Measurements from ENCODE around the gene THSD4.
"Not testable (repeated sequence)": the region's sequence is repeated elsewhere in the genome, so short reads cannot be mapped to it uniquely, and the experiment has no call there.

The THSD4 gene

DNA sequence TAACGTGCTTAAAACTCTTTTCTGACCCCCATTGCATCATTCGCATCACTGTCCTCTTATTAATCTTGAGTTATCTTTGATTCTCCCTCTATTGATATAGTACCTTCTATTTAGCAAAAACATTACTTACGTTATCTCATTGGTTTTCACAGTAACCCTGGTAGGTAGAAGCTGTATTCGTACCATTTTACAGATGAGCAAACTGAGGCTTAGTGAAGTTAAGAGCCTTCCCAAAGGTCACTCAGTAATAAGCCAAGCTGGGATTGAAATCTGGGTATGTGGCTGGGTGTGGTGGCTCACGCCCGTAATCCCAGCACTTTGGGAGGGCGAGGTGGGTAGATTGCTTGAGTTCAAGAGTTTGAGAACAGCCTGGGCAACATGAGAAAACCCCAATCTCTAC lies 244.0 kb downstream of the THSD4 start:
- DNase-seq, result no peak

GRCh38 chr15:71362556-71362955 lies 247.3 kb downstream of the THSD4 start:
- no peak for DNase-seq

DNA sequence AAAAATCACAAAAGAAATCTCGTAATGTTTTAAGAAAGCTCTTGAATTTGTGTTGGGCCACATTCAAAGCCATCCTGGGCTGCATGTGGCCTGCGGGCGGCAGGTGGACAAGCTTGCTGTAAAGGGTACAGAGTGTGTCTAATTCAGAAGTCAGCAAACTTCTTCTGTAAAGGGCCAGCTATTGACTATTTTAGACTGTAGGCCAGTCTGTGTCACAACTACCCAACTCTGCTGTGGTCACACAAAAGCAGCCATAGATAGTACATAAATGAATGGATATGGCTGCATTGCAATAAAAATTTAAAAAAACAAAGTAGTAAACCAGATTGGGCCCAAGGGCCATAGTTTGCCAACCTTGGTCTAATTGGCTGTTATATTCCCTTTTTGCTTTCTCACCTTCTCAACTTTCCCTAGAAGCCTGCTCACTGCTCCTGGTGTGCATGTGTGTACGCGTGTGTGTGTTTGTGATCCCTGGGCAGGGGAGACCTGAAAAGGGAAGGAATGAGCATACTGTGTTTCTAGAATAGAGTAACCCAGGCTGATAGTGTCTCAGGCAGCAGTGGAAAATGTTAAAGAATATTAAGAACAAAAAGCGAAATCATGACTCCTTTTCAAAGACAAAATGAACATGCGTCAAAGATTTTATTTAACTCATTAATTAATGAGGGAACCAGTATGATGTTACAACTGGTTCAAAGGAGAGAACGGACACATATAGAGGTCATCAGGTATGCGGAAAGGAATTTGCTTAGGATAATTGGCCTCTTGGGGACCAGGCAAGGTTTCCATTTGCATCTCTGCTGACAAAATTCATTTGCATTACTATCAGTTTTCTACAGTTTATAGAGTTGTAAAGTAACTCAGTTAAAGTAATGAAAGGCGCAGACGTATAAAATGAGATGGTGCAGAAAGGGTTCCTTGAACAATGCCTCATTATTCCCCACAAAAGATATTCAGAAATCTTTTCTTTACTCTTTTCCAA lies 248.0 kb downstream of the THSD4 start:
- no peak for DNase-seq

- no peak for DNase-seq
Measured at GRCh38 chr15:71364117-71364584, 248.9 kb downstream of the THSD4 start.

DNA sequence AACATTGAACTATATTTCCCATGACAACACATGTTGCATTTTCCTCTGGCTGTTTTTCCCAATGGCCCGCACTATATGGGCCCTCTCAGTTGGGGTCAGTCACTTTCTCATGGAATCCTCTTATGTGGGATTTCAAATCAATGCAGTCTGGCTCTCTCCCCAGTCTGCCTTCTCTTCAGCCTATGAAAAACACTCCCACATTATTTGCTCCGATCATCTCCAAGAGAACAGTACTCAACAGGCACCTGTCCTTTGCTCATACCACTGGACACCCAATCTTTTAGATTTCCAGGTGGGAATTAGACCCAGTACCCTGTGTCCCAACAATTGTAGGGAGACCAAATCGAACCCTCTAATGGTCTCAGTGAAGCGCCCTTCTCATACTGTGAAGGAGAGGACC lies 251.3 kb downstream of the THSD4 start:
- DNase-seq, result no peak

GRCh38 chr15:71366926-71367325 lies 251.7 kb downstream of the THSD4 start:
- DNase-seq, result no peak

- not testable (repeated sequence) for DNase-seq
Measured at GRCh38 chr15:71367737-71368136, 252.5 kb downstream of the THSD4 start.

DNA sequence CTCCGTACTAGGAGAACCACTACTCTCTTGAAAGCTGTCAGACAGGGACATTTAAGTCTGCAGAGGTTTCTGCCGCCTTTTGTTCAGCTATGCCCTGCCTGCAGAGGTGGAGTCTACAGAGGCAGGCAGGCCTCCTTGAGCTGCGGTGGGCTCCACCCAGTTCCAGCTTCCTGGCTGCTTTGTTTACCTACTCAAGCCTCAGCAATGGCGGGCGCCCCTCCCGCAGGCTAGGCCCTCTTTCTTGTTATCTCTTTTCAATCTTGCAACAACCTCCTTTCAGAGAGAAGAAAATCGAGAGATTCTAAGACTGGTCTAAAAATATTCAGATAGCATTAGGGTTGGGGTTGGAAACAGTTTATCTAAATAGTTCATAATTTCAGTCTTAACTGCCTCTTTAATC lies 257.5 kb downstream of the THSD4 start:
- peak; percentile 33 for DNase-seq

GRCh38 chr15:71373917-71374316 lies 258.6 kb downstream of the THSD4 start:
- no peak for DNase-seq

GRCh38 chr15:71374607-71375352 lies 259.5 kb downstream of the THSD4 start:
- DNase-seq, result no peak

- DNase-seq, result no peak
Measured at GRCh38 chr15:71375934-71376333, 260.7 kb downstream of the THSD4 start.

DNA sequence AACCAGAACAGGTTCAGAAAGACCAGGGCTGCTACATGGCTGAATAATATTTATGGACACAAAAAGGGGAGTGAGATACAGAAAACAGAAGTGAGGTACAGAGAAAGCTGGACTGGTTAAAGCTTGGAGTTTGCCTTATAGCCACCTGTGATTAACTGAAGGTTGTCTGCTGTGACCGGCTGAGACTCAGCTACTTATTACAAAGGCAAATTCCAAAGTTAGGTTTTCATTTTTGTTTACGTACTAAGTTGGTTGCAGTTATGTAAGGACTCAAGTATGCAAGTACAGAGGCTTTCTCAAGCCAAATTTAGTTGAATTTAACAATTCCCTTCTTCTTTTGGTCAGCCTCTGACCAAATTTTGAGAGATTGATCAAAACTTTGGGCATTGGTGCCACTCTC lies 264.6 kb downstream of the THSD4 start:
- DNase-seq, result no peak

GRCh38 chr15:71380345-71380744 lies 265.1 kb downstream of the THSD4 start:
- no peak for DNase-seq

GRCh38 chr15:71384501-71384900 lies 269.2 kb downstream of the THSD4 start:
- no peak for DNase-seq

GRCh38 chr15:71385026-71385425 lies 269.8 kb downstream of the THSD4 start:
- no peak for DNase-seq

- DNase-seq, result no peak
Measured at GRCh38 chr15:71385457-71385856, 270.2 kb downstream of the THSD4 start.

GRCh38 chr15:71386005-71386404 lies 270.7 kb downstream of the THSD4 start:
- DNase-seq, result no peak

GRCh38 chr15:71386448-71387236 lies 271.4 kb downstream of the THSD4 start:
- DNase-seq, result peak; percentile 20

- no peak for DNase-seq
Measured at GRCh38 chr15:71387810-71388209, 272.5 kb downstream of the THSD4 start.

DNA sequence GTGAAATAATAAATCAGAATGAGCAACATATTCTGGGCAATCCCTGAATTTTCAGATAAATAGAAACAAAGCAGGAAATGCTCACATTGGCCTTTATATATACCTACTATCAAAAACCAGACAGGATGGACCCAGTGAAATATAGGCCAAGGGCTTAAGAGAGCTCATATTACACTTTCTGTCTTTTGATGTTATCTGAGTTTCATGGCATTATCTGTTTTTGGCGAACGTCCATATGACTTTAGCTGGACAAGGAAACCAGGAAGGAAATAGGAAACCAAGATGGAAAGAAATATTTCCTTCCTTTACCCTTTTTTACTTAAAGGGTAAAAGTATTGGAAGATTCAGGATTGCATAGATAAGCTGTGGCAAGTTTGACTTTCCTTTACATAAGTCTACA lies 274.8 kb downstream of the THSD4 start:
- DNase-seq, result no peak

- no peak for DNase-seq
Measured at GRCh38 chr15:71391421-71392088, 276.3 kb downstream of the THSD4 start.

DNA sequence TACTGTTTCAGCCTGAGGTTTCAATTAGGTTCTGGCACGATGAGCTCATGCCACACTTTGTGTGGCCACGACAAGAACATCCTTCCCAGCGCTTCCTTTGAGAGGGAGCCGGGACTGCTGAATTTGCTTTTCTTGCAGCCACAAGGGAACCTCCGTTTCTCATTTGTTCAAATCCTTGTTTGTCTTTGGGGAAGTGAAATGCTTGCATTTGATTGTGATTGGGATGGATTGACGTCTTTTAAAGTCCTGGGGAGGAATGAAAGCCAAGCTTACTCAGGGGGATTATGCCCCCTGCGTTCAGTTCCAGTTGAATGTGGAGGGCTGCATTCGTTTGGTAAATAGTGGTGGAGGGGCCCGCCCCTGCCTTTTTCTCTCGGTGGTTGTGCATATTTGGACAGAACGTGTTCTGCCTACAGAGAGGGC lies 277.6 kb downstream of the THSD4 start:
- DNase-seq, result no peak

All from CD4-positive, alpha-beta T cell treated with Interleukin-12 subunit alpha and Interleukin-12 subunit beta, for 1 hour (primary cell).